K562 (cell line): ENCODE data around the gene COPS9. TPM values are rescaled to one million over a fixed set of nuclear protein-coding genes. Genes with fewer than 3 reads are reported as not detected.

Source experiments
- BRCA1 ChIP-seq, 2 experiments: fragments of 450-650 bp in 1 of 2; sonication (generic) in 1 of 2; formaldehyde crosslinking in 1 of 2; IDR thresholded peaks; 2 replicates each; pipeline versions ENCODE4 v1.5.0 to v1.6.1; 2017 to 2020; ENCODE audit warnings: mild to moderate bottlenecking in 1 of 2, missing genetic modification reagents in 1 of 2
- CBFB ChIP-seq: sonication (generic); formaldehyde crosslinking; IDR thresholded peaks from 2 replicates; pipeline ENCODE4 v1.4.0; 2020; ENCODE audit warnings: mild to moderate bottlenecking, missing genetic modification reagents
- CBX3 ChIP-seq, 2 experiments: IDR thresholded peaks; 1 replicate in 1 of 2; 2 replicates in 1 of 2; pipeline ENCODE4 v1.6.1; 2012; ENCODE audit warnings: inconsistent platforms in 2 of 2, low read length in 2 of 2, borderline replicate concordance in 1 of 2, control low read depth in 1 of 2
- CBX8 ChIP-seq: fragments of 200-600 bp; sonication (generic); IDR thresholded peaks from 2 replicates; pipeline ENCODE4 v1.6.1; 2012; ENCODE audit warnings: borderline replicate concordance, mixed run types, low read depth, mild to moderate bottlenecking, moderate library complexity, mixed read lengths, low read length, control low read depth, inconsistent platforms; ENCODE audit not compliant: poor library complexity, severe bottlenecking; ENCODE audit errors: extremely low read depth
- CHD1 ChIP-seq: fragments of 200-600 bp; sonication (generic); IDR thresholded peaks from one replicate; pipeline ENCODE4 v1.6.1; 2012; ENCODE audit warnings: mild to moderate bottlenecking, moderate library complexity, low read length, inconsistent platforms
- CSDE1 ChIP-seq, 2 experiments: fragments of 450-650 bp; IDR thresholded peaks; 2 replicates each; pipeline ENCODE4 v1.6.1; 2016; ENCODE audit warnings: mild to moderate bottlenecking in 1 of 2
- ETV6 ChIP-seq, 3 experiments: fragments of 150-350 bp in 1 of 3; sonication (generic) in 1 of 3; formaldehyde crosslinking in 1 of 3; IDR thresholded peaks; 2 replicates each; pipeline versions ENCODE4 v1.6.1 to v1.8.0; 2014 to 2022; ENCODE audit warnings: borderline replicate concordance in 2 of 3, low read depth in 2 of 3, antibody characterized with exemption in 1 of 3, low read length in 1 of 3, mild to moderate bottlenecking in 1 of 3, missing genetic modification reagents in 1 of 3
- GTF2B ChIP-seq: IDR thresholded peaks from 2 replicates; pipeline ENCODE4 v1.6.1; 2011; ENCODE audit not compliant: insufficient read length; ENCODE audit errors: extremely low read depth
- HCFC1 ChIP-seq: IDR thresholded peaks from 2 replicates; pipeline ENCODE4 v1.6.1; 2012; ENCODE audit warnings: low read depth, low read length, improper control_type of control experiment
- MAZ ChIP-seq, 2 experiments: fragments of 450-650 bp in 1 of 2; sonication (generic) in 1 of 2; formaldehyde crosslinking; IDR thresholded peaks in 1 of 2; conservative IDR thresholded peaks in 1 of 2; 2 replicates each; pipeline versions ENCODE4 v1.4.0 to v1.5.0; 2020; ENCODE audit warnings: mild to moderate bottlenecking in 1 of 2, missing genetic modification reagents in 1 of 2
- POLR2B ChIP-seq: fragments of 450-650 bp; IDR thresholded peaks from 2 replicates; pipeline ENCODE4 v1.6.1; 2018; ENCODE audit warnings: low read depth; ENCODE audit not compliant: partially characterized antibody
- RCOR1 ChIP-seq, 2 experiments: IDR thresholded peaks; 2 replicates each; pipeline ENCODE4 v1.6.1; 2012; ENCODE audit warnings: low read depth in 2 of 2, low read length in 2 of 2, borderline replicate concordance in 1 of 2, improper control_type of control experiment in 1 of 2
- RHOXF2B ChIP-seq: fragments of 250-450 bp; sonication (Bioruptor Pico); conservative IDR thresholded peaks from 2 replicates; pipeline ENCODE4 v1.5.1; 2021
- SMARCB1 ChIP-seq: IDR thresholded peaks from 2 replicates; pipeline ENCODE4 v1.6.1; 2011; ENCODE audit warnings: improper control_type of control experiment, low read depth; ENCODE audit not compliant: insufficient read length
- SNIP1 ChIP-seq: fragments of 450-650 bp; IDR thresholded peaks from 2 replicates; pipeline ENCODE4 v1.7.1; 2017; ENCODE audit warnings: low read depth, mild to moderate bottlenecking
- YBX1 ChIP-seq: fragments of 450-650 bp; IDR thresholded peaks from 2 replicates; pipeline ENCODE4 v1.7.1; 2016; ENCODE audit warnings: mild to moderate bottlenecking
- ZNF121 ChIP-seq: sonication (generic); formaldehyde crosslinking; conservative IDR thresholded peaks from 2 replicates; pipeline ENCODE4 v1.8.0; 2022; ENCODE audit warnings: missing genetic modification reagents
- ZNF133 ChIP-seq: fragments of 250-450 bp; sonication (Bioruptor Pico); IDR thresholded peaks from 2 replicates; pipeline ENCODE4 v1.4.0; 2020; ENCODE audit warnings: mild to moderate bottlenecking
- ZNF217 ChIP-seq: sonication (generic); formaldehyde crosslinking; IDR thresholded peaks from 2 replicates; pipeline ENCODE4 v1.8.0; 2022; ENCODE audit warnings: mild to moderate bottlenecking, missing genetic modification reagents
- ZNF280B ChIP-seq: fragments of 250-450 bp; sonication (Bioruptor Pico); IDR thresholded peaks from 2 replicates; pipeline ENCODE4 v1.5.1; 2021; ENCODE audit warnings: mild to moderate bottlenecking
- ZNF586 ChIP-seq: fragments of 450-650 bp; formaldehyde crosslinking; conservative IDR thresholded peaks from 2 replicates; pipeline ENCODE4 v1.4.0; 2020; ENCODE audit warnings: mild to moderate bottlenecking, moderate library complexity
- ZNF707 ChIP-seq: fragments of 250-450 bp; sonication (Bioruptor Pico); conservative IDR thresholded peaks from 2 replicates; pipeline ENCODE4 v1.8.0; 2022; ENCODE audit warnings: inconsistent platforms, mild to moderate bottlenecking, moderate library complexity
- polyA plus RNA-seq, 8 experiments: library from polyadenylated mRNA; depleted of rRNA in 4 of 8; stranded (reverse) in 5 of 8; unstranded in 3 of 8; fragments of >200 nt; fragmentation: Nextera tagmentation in 2 of 8; fragmentation: Illumina TruSeq in 1 of 8; extraction: Ambion mirVana in 2 of 8; extraction: Trizol in 1 of 8; gene quantifications; 2 replicates each; pipeline versions ENCODE4 v1.2.1 to v1.2.3, GENCODE V29; 2011 to 2014; ENCODE audit warnings: inconsistent platforms in 1 of 8, missing spikeins in 1 of 8
- total RNA-seq, 7 experiments: library from RNA; depleted of rRNA in 6 of 7; stranded (reverse); fragments of >200 nt in 6 of 7; fragmentation: Illumina TruSeq in 2 of 7; extraction: Trizol in 2 of 7; gene quantifications; 2 replicates each; pipeline versions ENCODE4 v1.2.1 to v1.2.3, GENCODE V29; 2011 to 2021; ENCODE audit warnings: low replicate concordance in 1 of 7

The COPS9 gene
- total and polyA plus RNA-seq, 9 of the 15 experiments (the other 6 are each of a cell fraction or from before 2014, with no cell fraction given): 55.0 to 281 (median 99.9) TPM

GRCh38 chr2:240136013-240136670 lies at the start of gene COPS9 (continued):
- TF ChIP-seq HCFC1: peak; percentile 78
- peak; percentile 91 for TF ChIP-seq SNIP1
- no peak for TF ChIP-seq CBX8
- no peak; a peak in 1 of 4 replicates for TF ChIP-seq RCOR1 (IDR thresholded peaks at IDR 0.05; ENCODE audit: borderline replicate concordance in 1 of 2, low read depth in 2 of 2, low read length in 2 of 2)
- no peak for TF ChIP-seq ETV6 (IDR thresholded peaks at IDR 0.05; ENCODE audit: borderline replicate concordance in 1 of 2, low read depth in 2 of 2, low read length in 1 of 2)
- no peak for TF ChIP-seq ETV6 (CRISPR knock-in tag; IDR thresholded peaks at IDR 0.05; ENCODE audit: borderline replicate concordance)
- no peak for TF ChIP-seq YBX1
- no peak for TF ChIP-seq ZNF280B (CRISPR knock-in tag)
- peak in 1 of 2 experiments; percentile 51; a peak in 2 of 4 replicates for TF ChIP-seq MAZ (CRISPR knock-in tag; conservative IDR thresholded peaks at IDR 0.05 in 1 of 2, IDR thresholded peaks at IDR 0.05 in 1 of 2)
- TF ChIP-seq ZNF133 (CRISPR knock-in tag): no peak
- TF ChIP-seq BRCA1 (IDR thresholded peaks at IDR 0.05): no peak
- no peak for TF ChIP-seq BRCA1 (CRISPR knock-in tag; IDR thresholded peaks at IDR 0.05)
- TF ChIP-seq SMARCB1: no peak
- TF ChIP-seq ZNF707 (CRISPR knock-in tag): no peak
- no peak for TF ChIP-seq CHD1
- TF ChIP-seq ZNF217: no peak
- no peak for TF ChIP-seq GTF2B
- TF ChIP-seq POLR2B: peak; percentile 61
- TF ChIP-seq CBFB (CRISPR knock-in tag): no peak
- 0 out of 3 replicates have a peak, but pooled peaks of 1 of the 2 experiments have one; percentile 18 for TF ChIP-seq CBX3 (IDR thresholded peaks at IDR 0.05; ENCODE audit: borderline replicate concordance in 1 of 2, low read length in 2 of 2)
- no peak for TF ChIP-seq ZNF586
- no peak for TF ChIP-seq ZNF121
- TF ChIP-seq RHOXF2B (CRISPR knock-in tag): no peak
- no peak for TF ChIP-seq CSDE1 (IDR thresholded peaks at IDR 0.05)
